ENCODE results near the gene PTPRN2. TPM values are rescaled to one million over a fixed set of nuclear protein-coding genes. Genes with fewer than 3 reads are reported as not detected.

The PTPRN2 gene
- total RNA-seq, 1 experiment from 2014 or later: 1.1 TPM

- H3K27me3 ChIP-seq (ENCODE audit: control insufficient read depth, insufficient read depth, low read length): peaks cover 11% of the 10 kb centered on the region
- ATAC-seq (no peak), DNase-seq (ENCODE audit: low read depth, low spot score) (no peak)
- in situ Hi-C loops (cut with HindIII; ENCODE audit: low pct_unique_long_range_greater_than_20kb, low sequenced_read_pairs) (no loop called here), intact Hi-C loops (cut with micrococcal nuclease; ENCODE audit: unreplicated experiment) (no loop called here)
- H3K4me1 ChIP-seq (ENCODE audit: control insufficient read depth, insufficient read depth, low read length): no peaks in the 10 kb centered on the region
- POLR2A ChIA-PET: no interaction called here
- no peak overlapping the region for H3K27ac ChIP-seq (ENCODE audit: low read length)
- H3K4me3 ChIP-seq (ENCODE audit: low read depth in 2 of 2, low read length in 2 of 2): no peak overlapping the region
- CTCF ChIA-PET: no interaction called here
- H3K36me3 ChIP-seq (ENCODE audit: control insufficient read depth, insufficient read depth, low read length): no peaks in the 10 kb centered on the region
- no peaks in the 10 kb centered on the region for H3K9me3 ChIP-seq (ENCODE audit: control insufficient read depth, insufficient read depth, low read depth, low read length)
- TF ChIP-seq POLR2AphosphoS5 (IDR thresholded peaks at IDR 0.05; ENCODE audit: low read depth, low read length) (no peak), SIN3A (IDR thresholded peaks at IDR 0.05; ENCODE audit: borderline replicate concordance, insufficient read depth, low read depth, low read length) (no peak), TCF7L2 (IDR thresholded peaks at IDR 0.05; ENCODE audit: low read depth, low read length) (no peak), REST (IDR thresholded peaks at IDR 0.05; ENCODE audit: insufficient read depth in 1 of 2, low read depth in 2 of 2, low read length in 1 of 2) (no peak), CTCF (IDR thresholded peaks at IDR 0.05) (no peak)
- BruUV-seq (replicated peaks): no TSS peak
Measured at GRCh38 chr7:158051776-158052175, 535.8 kb downstream of the PTPRN2 start.

- Histone ChIP-seq H3K27me3 (ENCODE audit: control insufficient read depth, insufficient read depth, low read length) (peaks cover 11% of the 10 kb centered on the region), H3K27ac (ENCODE audit: low read length) (no peak overlapping the region), H3K9me3 (ENCODE audit: control insufficient read depth, insufficient read depth, low read depth, low read length) (no peaks in the 10 kb centered on the region), H3K4me1 (ENCODE audit: control insufficient read depth, insufficient read depth, low read length) (no peaks in the 10 kb centered on the region), H3K36me3 (ENCODE audit: control insufficient read depth, insufficient read depth, low read length) (no peaks in the 10 kb centered on the region), H3K4me3 (ENCODE audit: low read depth in 2 of 2, low read length in 2 of 2) (no peak overlapping the region)
- intact Hi-C loops (cut with micrococcal nuclease; ENCODE audit: unreplicated experiment): no loop called here
- POLR2A ChIA-PET: no interaction called here
- TF ChIP-seq SIN3A (IDR thresholded peaks at IDR 0.05; ENCODE audit: borderline replicate concordance, insufficient read depth, low read depth, low read length) (no peak), REST (IDR thresholded peaks at IDR 0.05; ENCODE audit: insufficient read depth in 1 of 2, low read depth in 2 of 2, low read length in 1 of 2) (no peak), CTCF (IDR thresholded peaks at IDR 0.05) (no peak), TCF7L2 (IDR thresholded peaks at IDR 0.05; ENCODE audit: low read depth, low read length) (no peak), POLR2AphosphoS5 (IDR thresholded peaks at IDR 0.05; ENCODE audit: low read depth, low read length) (no peak)
- 0 out of 2 replicates have a peak, but pooled peaks have one; percentile 37 for ATAC-seq
- in situ Hi-C loops (cut with HindIII; ENCODE audit: low pct_unique_long_range_greater_than_20kb, low sequenced_read_pairs): no loop called here
- no TSS peak for BruUV-seq (replicated peaks)
- DNase-seq (ENCODE audit: low read depth, low spot score): no peak
- CTCF ChIA-PET: no interaction called here
Measured at GRCh38 chr7:158050978-158051651, 536.5 kb downstream of the PTPRN2 start.
